ENCODE measurements around the gene ZNF668.
A peak's percentile ranks its signal among the peaks of the same experiment; 100 is the strongest.

Gene ZNF668

GRCh38 chr16:31099860-31100638, 26.0 kb upstream of the ZNF668 start:
- TF ChIP-seq, protein P1, sequence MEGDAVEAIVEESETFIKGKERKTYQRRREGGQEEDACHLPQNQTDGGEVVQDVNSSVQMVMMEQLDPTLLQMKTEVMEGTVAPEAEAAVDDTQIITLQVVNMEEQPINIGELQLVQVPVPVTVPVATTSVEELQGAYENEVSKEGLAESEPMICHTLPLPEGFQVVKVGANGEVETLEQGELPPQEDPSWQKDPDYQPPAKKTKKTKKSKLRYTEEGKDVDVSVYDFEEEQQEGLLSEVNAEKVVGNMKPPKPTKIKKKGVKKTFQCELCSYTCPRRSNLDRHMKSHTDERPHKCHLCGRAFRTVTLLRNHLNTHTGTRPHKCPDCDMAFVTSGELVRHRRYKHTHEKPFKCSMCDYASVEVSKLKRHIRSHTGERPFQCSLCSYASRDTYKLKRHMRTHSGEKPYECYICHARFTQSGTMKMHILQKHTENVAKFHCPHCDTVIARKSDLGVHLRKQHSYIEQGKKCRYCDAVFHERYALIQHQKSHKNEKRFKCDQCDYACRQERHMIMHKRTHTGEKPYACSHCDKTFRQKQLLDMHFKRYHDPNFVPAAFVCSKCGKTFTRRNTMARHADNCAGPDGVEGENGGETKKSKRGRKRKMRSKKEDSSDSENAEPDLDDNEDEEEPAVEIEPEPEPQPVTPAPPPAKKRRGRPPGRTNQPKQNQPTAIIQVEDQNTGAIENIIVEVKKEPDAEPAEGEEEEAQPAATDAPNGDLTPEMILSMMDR (IDR thresholded peaks at IDR 0.05; ENCODE audit: borderline replicate concordance, control extremely low read depth, extremely low read depth, insufficient read depth, missing control alignments): no peak
- no peak for DNase-seq (ENCODE audit: low spot score)
- in situ Hi-C loops (cut with MboI; ENCODE audit: low sequenced_read_pairs, unreplicated experiment): no loop called here

- TF ChIP-seq, protein P1 (IDR thresholded peaks at IDR 0.05; ENCODE audit: borderline replicate concordance, control extremely low read depth, extremely low read depth, insufficient read depth, missing control alignments): no peak
Observed at GRCh38 chr16:31094424-31095120, 20.5 kb upstream of the ZNF668 start, which contains the start of gene VKORC1. Gene VKORC1 (minus strand): TSS chr16:31094797. CDS start chr16:31094729, 68 bp downstream.

DNA sequence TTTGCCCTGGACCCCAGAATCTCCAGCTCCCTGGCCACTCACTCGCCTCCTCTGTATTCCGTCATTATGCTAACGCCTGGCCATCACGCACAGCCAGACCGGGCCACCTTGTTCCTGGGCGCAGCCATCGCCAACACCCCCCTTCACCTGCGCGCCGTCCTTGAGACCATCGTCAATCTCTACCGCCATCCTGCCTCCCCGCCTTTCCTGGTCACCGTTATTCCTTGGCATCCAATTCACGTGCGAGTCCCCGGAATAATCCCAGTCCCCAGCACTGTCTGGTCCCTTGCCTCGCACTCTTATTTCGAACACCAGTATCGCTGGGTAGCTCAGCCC, 20.0 kb upstream of the ZNF668 start:
- no peak for DNase-seq (ENCODE audit: low spot score)
- TF ChIP-seq, protein P1 (IDR thresholded peaks at IDR 0.05; ENCODE audit: borderline replicate concordance, control extremely low read depth, extremely low read depth, insufficient read depth, missing control alignments): no peak
- in situ Hi-C loops (cut with MboI; ENCODE audit: low sequenced_read_pairs, unreplicated experiment): no loop called here

More at GRCh38 chr16:31094424-31095120, 20.5 kb upstream of the ZNF668 start, which contains the start of gene VKORC1:
- DNase-seq (ENCODE audit: low spot score): peak; percentile 93
- in situ Hi-C loops (cut with MboI; ENCODE audit: low sequenced_read_pairs, unreplicated experiment): no loop called here

- TF ChIP-seq, protein P1 (IDR thresholded peaks at IDR 0.05; ENCODE audit: borderline replicate concordance, control extremely low read depth, extremely low read depth, insufficient read depth, missing control alignments): no peak
- no peak for DNase-seq (ENCODE audit: low spot score)
- in situ Hi-C loops (cut with MboI; ENCODE audit: low sequenced_read_pairs, unreplicated experiment): no loop called here
Observed at GRCh38 chr16:31093132-31093703, 19.2 kb upstream of the ZNF668 start.

GRCh38 chr16:31092330-31092729, 18.3 kb upstream of the ZNF668 start:
- in situ Hi-C loops (cut with MboI; ENCODE audit: low sequenced_read_pairs, unreplicated experiment): no loop called here
- no peak for DNase-seq (ENCODE audit: low spot score)
- TF ChIP-seq, protein P1 (IDR thresholded peaks at IDR 0.05; ENCODE audit: borderline replicate concordance, control extremely low read depth, extremely low read depth, insufficient read depth, missing control alignments): no peak

DNA sequence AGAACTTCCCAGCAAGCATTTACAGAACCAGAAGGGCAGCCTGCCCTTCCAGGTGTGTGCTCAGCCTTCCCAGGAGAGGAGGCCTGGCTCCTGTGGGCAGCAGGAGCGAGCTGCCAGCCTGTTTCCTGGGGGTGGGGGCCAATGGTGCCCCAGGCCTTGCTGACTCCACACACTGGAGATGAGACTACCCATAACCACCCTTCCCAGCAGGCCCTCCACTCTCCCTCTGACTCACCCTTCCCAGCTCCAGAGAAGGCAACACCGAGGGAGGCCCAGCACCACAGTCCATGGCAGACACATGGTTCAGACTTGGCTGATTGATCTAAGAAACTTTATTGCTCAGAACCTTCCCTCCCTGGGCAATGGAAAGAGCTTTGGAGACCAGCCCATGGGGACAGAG, 16.5 kb upstream of the ZNF668 start:
- DNase-seq (ENCODE audit: low spot score): no peak
- in situ Hi-C loops (cut with MboI; ENCODE audit: low sequenced_read_pairs, unreplicated experiment): no loop called here

More for the DNA sequence above, 16.5 kb upstream of the ZNF668 start:
- TF ChIP-seq, protein P1 (IDR thresholded peaks at IDR 0.05; ENCODE audit: borderline replicate concordance, control extremely low read depth, extremely low read depth, insufficient read depth, missing control alignments): no peak
